ENCODE data around the gene TENM3. TPM values are rescaled to one million over a fixed set of nuclear protein-coding genes. Genes with fewer than 3 reads are reported as not detected.

TENM3 gene
- total RNA-seq, 1 experiment from 2014 or later: not detected

DNA sequence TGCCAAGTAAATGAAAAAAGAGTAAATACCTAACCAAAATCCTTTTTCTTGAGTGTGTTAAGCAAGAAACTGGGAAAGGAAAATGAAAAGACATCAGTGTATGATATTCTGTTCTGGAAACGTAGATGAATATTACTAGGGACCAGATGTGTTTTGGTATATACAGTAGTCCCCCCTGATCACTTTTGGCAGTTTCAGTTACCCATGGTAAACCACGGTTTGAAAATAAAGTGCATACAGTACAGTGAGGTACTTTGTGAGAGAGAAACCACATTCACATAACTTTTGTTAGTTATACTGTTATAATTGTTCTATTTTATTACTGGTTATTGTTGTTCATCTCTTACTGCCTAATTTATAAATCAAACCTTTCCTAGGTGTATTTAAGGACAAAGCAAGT, 250.9 kb downstream of the TENM3 start:
- ChIA-PET CTCF (no interaction called here), POLR2A (ENCODE audit: unreplicated experiment) (no interaction called here)
- H3K4me1 ChIP-seq (replicated peaks; ENCODE audit: insufficient read depth): no peaks in the 10 kb centered on the region
- no peaks in the 10 kb centered on the region for H3K27me3 ChIP-seq (ENCODE audit: insufficient read depth, low read depth)
- H3K36me3 ChIP-seq (ENCODE audit: low read depth): no peaks in the 10 kb centered on the region
- H3K4me3 ChIP-seq: no peak overlapping the region
- H2AFZ ChIP-seq: no peak overlapping the region
- no peak for TF ChIP-seq EZH2 (IDR thresholded peaks at IDR 0.05; ENCODE audit: low read depth)
- TF ChIP-seq, protein P1, sequence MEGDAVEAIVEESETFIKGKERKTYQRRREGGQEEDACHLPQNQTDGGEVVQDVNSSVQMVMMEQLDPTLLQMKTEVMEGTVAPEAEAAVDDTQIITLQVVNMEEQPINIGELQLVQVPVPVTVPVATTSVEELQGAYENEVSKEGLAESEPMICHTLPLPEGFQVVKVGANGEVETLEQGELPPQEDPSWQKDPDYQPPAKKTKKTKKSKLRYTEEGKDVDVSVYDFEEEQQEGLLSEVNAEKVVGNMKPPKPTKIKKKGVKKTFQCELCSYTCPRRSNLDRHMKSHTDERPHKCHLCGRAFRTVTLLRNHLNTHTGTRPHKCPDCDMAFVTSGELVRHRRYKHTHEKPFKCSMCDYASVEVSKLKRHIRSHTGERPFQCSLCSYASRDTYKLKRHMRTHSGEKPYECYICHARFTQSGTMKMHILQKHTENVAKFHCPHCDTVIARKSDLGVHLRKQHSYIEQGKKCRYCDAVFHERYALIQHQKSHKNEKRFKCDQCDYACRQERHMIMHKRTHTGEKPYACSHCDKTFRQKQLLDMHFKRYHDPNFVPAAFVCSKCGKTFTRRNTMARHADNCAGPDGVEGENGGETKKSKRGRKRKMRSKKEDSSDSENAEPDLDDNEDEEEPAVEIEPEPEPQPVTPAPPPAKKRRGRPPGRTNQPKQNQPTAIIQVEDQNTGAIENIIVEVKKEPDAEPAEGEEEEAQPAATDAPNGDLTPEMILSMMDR (conservative IDR thresholded peaks at IDR 0.05): no peak
- H4K20me1 ChIP-seq (ENCODE audit: insufficient read depth): no peaks in the 10 kb centered on the region
- BruUV-seq (replicated peaks): no TSS peak
- no peak overlapping the region for H3K27ac ChIP-seq
- H3F3A ChIP-seq (ENCODE audit: insufficient read depth, low read depth): no peaks in the 10 kb centered on the region
- H3K9me3 ChIP-seq (ENCODE audit: insufficient read depth, low read depth): no peaks in the 10 kb centered on the region
- no peak for DNase-seq
- no peak overlapping the region for H3K4me2 ChIP-seq
- intact Hi-C loops (cut with micrococcal nuclease; ENCODE audit: unreplicated experiment): no loop called here
- H3K79me2 ChIP-seq (ENCODE audit: low read depth): no peaks in the 10 kb centered on the region
- H3K9me2 ChIP-seq (ENCODE audit: insufficient read depth): no peaks in the 10 kb centered on the region

DNA sequence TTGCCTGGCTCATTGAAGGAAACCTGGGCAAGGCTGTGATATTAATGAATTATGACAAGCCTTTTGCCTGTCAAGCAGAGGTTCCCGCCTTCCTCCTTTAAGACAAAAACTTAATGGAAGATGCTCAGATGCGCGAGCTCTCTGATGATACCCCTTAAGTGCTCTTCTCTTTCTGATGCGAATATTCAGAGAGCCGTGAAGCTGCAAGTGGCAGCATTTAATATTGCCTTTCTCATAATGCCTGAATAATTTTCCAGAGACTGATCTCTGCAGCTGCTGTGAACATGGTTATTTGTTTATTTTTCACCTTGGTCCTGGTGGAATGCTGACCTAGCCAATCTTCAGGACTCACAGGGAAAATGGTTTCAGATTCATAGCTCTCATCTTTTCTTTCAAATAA, 251.8 kb downstream of the TENM3 start:
- CTCF ChIA-PET: no interaction called here
- no peaks in the 10 kb centered on the region for H3K4me1 ChIP-seq (replicated peaks; ENCODE audit: insufficient read depth)

DNA sequence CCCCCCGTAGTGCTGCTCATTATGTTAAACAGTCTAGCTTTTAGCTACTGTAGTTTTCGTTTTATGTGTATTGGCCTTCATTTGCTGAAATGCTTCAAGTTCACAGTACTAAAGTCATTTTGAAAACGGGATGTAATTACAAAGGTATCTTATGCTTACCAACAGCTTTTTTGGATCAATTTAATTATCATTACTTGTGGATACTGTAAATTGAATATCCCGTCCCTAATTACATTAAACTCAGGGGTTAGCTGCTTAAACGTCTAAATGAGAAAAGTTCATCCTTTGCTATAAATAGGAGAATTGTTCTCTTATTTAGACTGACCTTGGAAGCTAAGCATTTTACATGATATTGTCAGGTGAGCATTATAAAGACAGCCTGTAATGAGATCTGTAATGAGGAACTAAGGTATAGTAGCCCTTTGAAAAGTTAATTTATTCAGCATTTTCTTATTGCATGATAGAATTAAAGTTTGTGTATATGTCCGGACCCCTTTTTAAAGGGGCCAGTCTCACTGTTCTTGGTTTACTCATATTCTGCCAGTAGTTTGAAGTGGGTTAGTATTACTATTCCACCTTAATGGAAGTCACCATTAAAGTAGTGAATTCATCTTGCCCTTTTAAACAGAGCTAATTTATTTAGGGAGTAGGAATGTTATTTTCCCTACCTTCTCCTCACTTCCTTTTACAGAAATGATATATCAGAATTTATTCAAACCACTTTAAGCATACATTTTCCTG, 252.6 kb downstream of the TENM3 start:
- Histone ChIP-seq H2AFZ (no peak overlapping the region), H3K4me3 (no peak overlapping the region), H3K27me3 (ENCODE audit: insufficient read depth, low read depth) (no peaks in the 10 kb centered on the region), H4K20me1 (ENCODE audit: insufficient read depth) (no peaks in the 10 kb centered on the region), H3F3A (ENCODE audit: insufficient read depth, low read depth) (no peaks in the 10 kb centered on the region), H3K4me1 (replicated peaks; ENCODE audit: insufficient read depth) (no peaks in the 10 kb centered on the region), H3K36me3 (ENCODE audit: low read depth) (no peaks in the 10 kb centered on the region), H3K79me2 (ENCODE audit: low read depth) (no peaks in the 10 kb centered on the region), H3K9me3 (ENCODE audit: insufficient read depth, low read depth) (no peaks in the 10 kb centered on the region), H3K27ac (no peak overlapping the region), H3K4me2 (no peak overlapping the region), H3K9me2 (ENCODE audit: insufficient read depth) (no peaks in the 10 kb centered on the region)
- ChIA-PET CTCF (no interaction called here), POLR2A (ENCODE audit: unreplicated experiment) (interaction anchor here (0.6 kb wide), 1 partner anchor 406 kb away, joined by 3 read pairs; no protein-coding TSS in a partner anchor)
- DNase-seq: no peak
- TF ChIP-seq EZH2 (IDR thresholded peaks at IDR 0.05; ENCODE audit: low read depth): no peak
- TF ChIP-seq, protein P1 (conservative IDR thresholded peaks at IDR 0.05): no peak
- no TSS peak for BruUV-seq (replicated peaks)
- intact Hi-C loops (cut with micrococcal nuclease; ENCODE audit: unreplicated experiment): no loop called here

More for the DNA sequence above, 251.8 kb downstream of the TENM3 start:
- H3F3A ChIP-seq (ENCODE audit: insufficient read depth, low read depth): no peaks in the 10 kb centered on the region
- TF ChIP-seq EZH2 (IDR thresholded peaks at IDR 0.05; ENCODE audit: low read depth): no peak
- TF ChIP-seq, protein P1 (conservative IDR thresholded peaks at IDR 0.05): no peak
- BruUV-seq (replicated peaks): no TSS peak
- no peaks in the 10 kb centered on the region for H3K27me3 ChIP-seq (ENCODE audit: insufficient read depth, low read depth)
- POLR2A ChIA-PET (ENCODE audit: unreplicated experiment): no interaction called here
- H3K4me3 ChIP-seq: no peak overlapping the region
- no peak overlapping the region for H2AFZ ChIP-seq
- H3K36me3 ChIP-seq (ENCODE audit: low read depth): no peaks in the 10 kb centered on the region
- no peak overlapping the region for H3K4me2 ChIP-seq
- H3K79me2 ChIP-seq (ENCODE audit: low read depth): no peaks in the 10 kb centered on the region
- DNase-seq: no peak
- H3K9me2 ChIP-seq (ENCODE audit: insufficient read depth): no peaks in the 10 kb centered on the region
- no peak overlapping the region for H3K27ac ChIP-seq
- intact Hi-C loops (cut with micrococcal nuclease; ENCODE audit: unreplicated experiment): no loop called here
- H3K9me3 ChIP-seq (ENCODE audit: insufficient read depth, low read depth): no peaks in the 10 kb centered on the region
- H4K20me1 ChIP-seq (ENCODE audit: insufficient read depth): no peaks in the 10 kb centered on the region
